Measurements from ENCODE around the gene SERF2.
"Not testable (repeated sequence)": the region's sequence is repeated elsewhere in the genome, so short reads cannot be mapped to it uniquely, and the experiment has no call there.

The SERF2 gene

GRCh38 chr15:43794269-43795037 is 2.3 kb downstream of the SERF2 start:
- no peak for DNase-seq

GRCh38 chr15:43795197-43795596 is 3.1 kb downstream of the SERF2 start:
- DNase-seq: no peak

GRCh38 chr15:43795997-43796396 is 3.9 kb downstream of the SERF2 start:
- DNase-seq: no peak

- DNase-seq: no peak
Measured at GRCh38 chr15:43796566-43796965, 4.4 kb downstream of the SERF2 start.

GRCh38 chr15:43799209-43799944 is 7.3 kb downstream of the SERF2 start:
- peak; percentile 13 for DNase-seq

- no peak for DNase-seq
Measured at GRCh38 chr15:43799945-43800285, 7.8 kb downstream of the SERF2 start, which contains the start of gene SERINC4. SERINC4 (minus strand) TSS chr15:43800220; CDS start chr15:43799986, 234 bp downstream.

GRCh38 chr15:43800286-43801141 is 8.4 kb downstream of the SERF2 start, which contains the start of gene HYPK:
HYPK (plus strand) TSS chr15:43800599; CDS start chr15:43800623, 24 bp downstream.
- DNase-seq: peak; percentile 75

GRCh38 chr15:43802676-43803075 is 10.6 kb downstream of the SERF2 start:
- DNase-seq: not testable (repeated sequence)

- DNase-seq: no peak
Measured at GRCh38 chr15:43808435-43808950, 16.4 kb downstream of the SERF2 start.

- DNase-seq: no peak
Measured at GRCh38 chr15:43808960-43809678, 17.0 kb downstream of the SERF2 start.

- not testable (repeated sequence) for DNase-seq
Measured at GRCh38 chr15:43815064-43815463, 22.9 kb downstream of the SERF2 start.

GRCh38 chr15:43821505-43821904 is 29.4 kb downstream of the SERF2 start:
- no peak for DNase-seq

- DNase-seq: peak; percentile 98
Measured at GRCh38 chr15:43824302-43825246, 32.5 kb downstream of the SERF2 start, which contains the start of gene MFAP1. MFAP1 (minus strand) TSS chr15:43824690; CDS start chr15:43824569, 121 bp downstream.

- DNase-seq: not testable (repeated sequence)
Measured at GRCh38 chr15:43825305-43825704, 33.2 kb downstream of the SERF2 start.

GRCh38 chr15:43826029-43826507 is 33.9 kb downstream of the SERF2 start:
- DNase-seq: no peak

GRCh38 chr15:43826508-43827341 is 34.6 kb downstream of the SERF2 start, which contains the start of gene WDR76:
WDR76 (plus strand) TSS chr15:43827002; CDS start chr15:43827033, 31 bp downstream.
- peak; percentile 74 for DNase-seq

- DNase-seq: peak; percentile 14
Measured at GRCh38 chr15:43828061-43828657, 36.0 kb downstream of the SERF2 start.

GRCh38 chr15:43829951-43830540 is 37.9 kb downstream of the SERF2 start:
- not testable (repeated sequence) for DNase-seq

All from NCI-H526 treated with DMSO at 0.1 percent for 48 hours (cell line).